ENCODE results near the gene F5.

- TF ChIP-seq, protein P1, sequence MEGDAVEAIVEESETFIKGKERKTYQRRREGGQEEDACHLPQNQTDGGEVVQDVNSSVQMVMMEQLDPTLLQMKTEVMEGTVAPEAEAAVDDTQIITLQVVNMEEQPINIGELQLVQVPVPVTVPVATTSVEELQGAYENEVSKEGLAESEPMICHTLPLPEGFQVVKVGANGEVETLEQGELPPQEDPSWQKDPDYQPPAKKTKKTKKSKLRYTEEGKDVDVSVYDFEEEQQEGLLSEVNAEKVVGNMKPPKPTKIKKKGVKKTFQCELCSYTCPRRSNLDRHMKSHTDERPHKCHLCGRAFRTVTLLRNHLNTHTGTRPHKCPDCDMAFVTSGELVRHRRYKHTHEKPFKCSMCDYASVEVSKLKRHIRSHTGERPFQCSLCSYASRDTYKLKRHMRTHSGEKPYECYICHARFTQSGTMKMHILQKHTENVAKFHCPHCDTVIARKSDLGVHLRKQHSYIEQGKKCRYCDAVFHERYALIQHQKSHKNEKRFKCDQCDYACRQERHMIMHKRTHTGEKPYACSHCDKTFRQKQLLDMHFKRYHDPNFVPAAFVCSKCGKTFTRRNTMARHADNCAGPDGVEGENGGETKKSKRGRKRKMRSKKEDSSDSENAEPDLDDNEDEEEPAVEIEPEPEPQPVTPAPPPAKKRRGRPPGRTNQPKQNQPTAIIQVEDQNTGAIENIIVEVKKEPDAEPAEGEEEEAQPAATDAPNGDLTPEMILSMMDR (conservative IDR thresholded peaks at IDR 0.05; ENCODE audit: low read depth in 2 of 2): no peak
- TF ChIP-seq POLR2AphosphoS5 (IDR thresholded peaks at IDR 0.05; ENCODE audit: low read depth) (no peak), ETS1 (IDR thresholded peaks at IDR 0.05) (no peak), EZH2 (IDR thresholded peaks at IDR 0.05; ENCODE audit: low read depth, unreplicated experiment) (no peak), JUNB (IDR thresholded peaks at IDR 0.05; ENCODE audit: unreplicated experiment) (no peak), CREB1 (CRISPR knock-in tag; IDR thresholded peaks at IDR 0.05; ENCODE audit: low read depth) (no peak), REST (IDR thresholded peaks at IDR 0.05; ENCODE audit: unreplicated experiment) (no peak), EZH2phosphoT487 (IDR thresholded peaks at IDR 0.05; ENCODE audit: unreplicated experiment) (no peak), ZNF331 (CRISPR knock-in tag; IDR thresholded peaks at IDR 0.05; ENCODE audit: low read depth) (no peak)
Measured at GRCh38 chr1:169499807-169500206, 86.5 kb downstream of the F5 start.
